ENCODE results near the gene FKBP8. TPM values are rescaled to one million over a fixed set of nuclear protein-coding genes. Genes with fewer than 3 reads are reported as not detected.

FKBP8 gene
- total RNA-seq, 2 donors from 2014 or later: 192 to 345 TPM

- no peaks in the 10 kb centered on the region for H3K36me3 ChIP-seq
- no peak overlapping the region for H3K4me3 ChIP-seq
- no peaks in the 10 kb centered on the region for H3K27me3 ChIP-seq
- peak overlapping the region; percentile 76 to 86 for H3K27ac ChIP-seq
- TF ChIP-seq CTCF (IDR thresholded peaks at IDR 0.05): no peak
- peaks cover 4 to 96% of the 10 kb centered on the region in 2 donors for H3K4me1 ChIP-seq
- no peaks in the 10 kb centered on the region for H3K9me3 ChIP-seq
- DNase-seq (ENCODE audit: low spot score): no peak
Measured at GRCh38 chr19:18490728-18491127, 52.6 kb downstream of the FKBP8 start.

- no peak for DNase-seq (ENCODE audit: low spot score)
- H3K27me3 ChIP-seq: no peaks in the 10 kb centered on the region
- no peaks in the 10 kb centered on the region for H3K36me3 ChIP-seq
- H3K4me1 ChIP-seq: peaks cover 4 to 96% of the 10 kb centered on the region in 2 donors
- no peak for TF ChIP-seq CTCF (IDR thresholded peaks at IDR 0.05)
- no peaks in the 10 kb centered on the region for H3K9me3 ChIP-seq
- no peak overlapping the region for H3K4me3 ChIP-seq
- peak overlapping the region; percentile 76 to 86 for H3K27ac ChIP-seq
Measured at GRCh38 chr19:18489627-18490184, 53.7 kb downstream of the FKBP8 start.

GRCh38 chr19:18488838-18489626 lies 54.3 kb downstream of the FKBP8 start:
- H3K27me3 ChIP-seq: no peaks in the 10 kb centered on the region
- H3K36me3 ChIP-seq: no peaks in the 10 kb centered on the region
- peaks cover 4 to 96% of the 10 kb centered on the region in 2 donors for H3K4me1 ChIP-seq
- H3K9me3 ChIP-seq: no peaks in the 10 kb centered on the region
- no peak for DNase-seq (ENCODE audit: low spot score)
- TF ChIP-seq CTCF (IDR thresholded peaks at IDR 0.05): peak in 1 of 2 donors; percentile 55
- no peak overlapping the region for H3K4me3 ChIP-seq
- H3K27ac ChIP-seq: peak overlapping the region; percentile 76 to 86

- no peak overlapping the region for H3K4me3 ChIP-seq
- H3K4me1 ChIP-seq: peaks cover 4 to 96% of the 10 kb centered on the region in 2 donors
- peak overlapping the region; percentile 76 to 86 for H3K27ac ChIP-seq
- no peak for TF ChIP-seq CTCF (IDR thresholded peaks at IDR 0.05)
- no peak for DNase-seq (ENCODE audit: low spot score)
- H3K27me3 ChIP-seq: no peaks in the 10 kb centered on the region
- H3K9me3 ChIP-seq: no peaks in the 10 kb centered on the region
- no peaks in the 10 kb centered on the region for H3K36me3 ChIP-seq
Measured at GRCh38 chr19:18488403-18488723, 55.0 kb downstream of the FKBP8 start.

GRCh38 chr19:18487576-18488402 lies 55.6 kb downstream of the FKBP8 start:
- Histone ChIP-seq H3K9me3 (no peaks in the 10 kb centered on the region), H3K27ac (peak overlapping the region; percentile 76 to 86), H3K4me1 (peaks cover 4 to 96% of the 10 kb centered on the region in 2 donors), H3K27me3 (no peaks in the 10 kb centered on the region), H3K4me3 (no peak overlapping the region), H3K36me3 (no peaks in the 10 kb centered on the region)
- no peak for TF ChIP-seq CTCF (IDR thresholded peaks at IDR 0.05)
- no peak for DNase-seq (ENCODE audit: low spot score)

All from right atrium auricular region (tissue), 2 donors.